Activated CD4-positive, CD25-positive, alpha-beta regulatory T cell (primary cell): ENCODE data around the gene OLFM2.
"Not testable (repeated sequence)": the region's sequence is repeated elsewhere in the genome, so short reads cannot be mapped to it uniquely, and the experiment has no call there.

Source experiments
- DNase-seq, 4 experiments: peaks; one replicate each; lab custom pipeline; 2025; lab: John Stamatoyannopoulos, UW

OLFM2 gene

GRCh38 chr19:9860407-9860806 lies 75.9 kb downstream of the OLFM2 start:
- no peak for DNase-seq

- DNase-seq = no peak
Observed at GRCh38 chr19:9858766-9859165, 77.5 kb downstream of the OLFM2 start.

GRCh38 chr19:9857920-9858746 lies 78.2 kb downstream of the OLFM2 start:
- peak in 2 of 4 experiments; percentile 26 to 48 for DNase-seq

GRCh38 chr19:9857076-9857721 lies 79.1 kb downstream of the OLFM2 start:
- DNase-seq = no peak

GRCh38 chr19:9856609-9857008 lies 79.7 kb downstream of the OLFM2 start:
- DNase-seq = no peak

- DNase-seq = no peak
Observed at GRCh38 chr19:9854282-9854846, 82.0 kb downstream of the OLFM2 start.

GRCh38 chr19:9850235-9850959 lies 85.9 kb downstream of the OLFM2 start:
- no peak for DNase-seq

GRCh38 chr19:9849791-9850190 lies 86.5 kb downstream of the OLFM2 start:
- no peak for DNase-seq

- DNase-seq = no peak
Observed at GRCh38 chr19:9848762-9849161, 87.6 kb downstream of the OLFM2 start.

- DNase-seq = no peak
Observed at GRCh38 chr19:9848060-9848459, 88.3 kb downstream of the OLFM2 start.

- peak in 1 of 4 experiments; percentile 9 for DNase-seq
Observed at GRCh38 chr19:9847087-9847671, 89.1 kb downstream of the OLFM2 start.

- DNase-seq = not testable (repeated sequence)
Observed at GRCh38 chr19:9843626-9844273, 92.6 kb downstream of the OLFM2 start.

- no peak for DNase-seq
Observed at GRCh38 chr19:9842834-9843625, 93.3 kb downstream of the OLFM2 start.

- DNase-seq = no peak
Observed at GRCh38 chr19:9839415-9839814, 96.9 kb downstream of the OLFM2 start.

GRCh38 chr19:9838324-9838723 lies 98.0 kb downstream of the OLFM2 start:
- DNase-seq = no peak

GRCh38 chr19:9836021-9836420 lies 100.3 kb downstream of the OLFM2 start:
- DNase-seq = no peak

- DNase-seq = peak in 1 of 4 experiments; percentile 16
Observed at GRCh38 chr19:9835507-9835949, 100.8 kb downstream of the OLFM2 start.

- DNase-seq = peak; percentile 96 to 99 (median 98)
Observed at GRCh38 chr19:9834726-9835506, 101.4 kb downstream of the OLFM2 start, which contains the start of gene PIN1. PIN1 (plus strand) TSS chr19:9835318; CDS start chr19:9835345, 27 bp downstream.

- no peak for DNase-seq
Observed at GRCh38 chr19:9834307-9834725, 102.0 kb downstream of the OLFM2 start.
